Lower leg skin (tissue), 3 donors: ENCODE data around the gene INTS6.

Experiments
- CTCF ChIP-seq, 3 donors: fragments of 450-650 bp; IDR thresholded peaks; one replicate each; pipeline ENCODE4 v1.5.1; 2016; ENCODE audit warnings: antibody characterized with exemption in 3 of 3, mild to moderate bottlenecking in 3 of 3, moderate library complexity in 2 of 3
- POLR2A ChIP-seq, 2 donors: fragments of 450-650 bp; IDR thresholded peaks; one replicate each; pipeline ENCODE4 v1.6.1; 2016 to 2017; ENCODE audit warnings: antibody characterized with exemption in 2 of 2, mild to moderate bottlenecking in 1 of 2, moderate library complexity in 1 of 2

- TF ChIP-seq CTCF (IDR thresholded peaks at IDR 0.05) (no peak), POLR2A (IDR thresholded peaks at IDR 0.05) (no peak)
Measured at GRCh38 chr13:51397262-51397941, 55.4 kb downstream of the INTS6 start.
